SU-DHL-6 (cell line): ENCODE measurements around the gene ASAP2.

Experiments
- EZH2phosphoT487 ChIP-seq: fragments of 200-600 bp; sonication (generic), shearing (Covaris generic); conservative IDR thresholded peaks from 2 replicates; pipeline ENCODE4 v1.6.1; 2018; ENCODE audit warnings: mild to moderate bottlenecking, antibody characterized with exemption, low read length, moderate library complexity, mixed read lengths
- TF ChIP-seq, protein P1 (sequence below): fragments of 200-600 bp; sonication (generic); IDR thresholded peaks from one replicate; pipeline ENCODE4 v1.5.1; 2017; ENCODE audit warnings: antibody characterized with exemption, mild to moderate bottlenecking, low read length, moderate library complexity; ENCODE audit not compliant: insufficient read depth, poor library complexity, severe bottlenecking

- TF ChIP-seq, protein P1, sequence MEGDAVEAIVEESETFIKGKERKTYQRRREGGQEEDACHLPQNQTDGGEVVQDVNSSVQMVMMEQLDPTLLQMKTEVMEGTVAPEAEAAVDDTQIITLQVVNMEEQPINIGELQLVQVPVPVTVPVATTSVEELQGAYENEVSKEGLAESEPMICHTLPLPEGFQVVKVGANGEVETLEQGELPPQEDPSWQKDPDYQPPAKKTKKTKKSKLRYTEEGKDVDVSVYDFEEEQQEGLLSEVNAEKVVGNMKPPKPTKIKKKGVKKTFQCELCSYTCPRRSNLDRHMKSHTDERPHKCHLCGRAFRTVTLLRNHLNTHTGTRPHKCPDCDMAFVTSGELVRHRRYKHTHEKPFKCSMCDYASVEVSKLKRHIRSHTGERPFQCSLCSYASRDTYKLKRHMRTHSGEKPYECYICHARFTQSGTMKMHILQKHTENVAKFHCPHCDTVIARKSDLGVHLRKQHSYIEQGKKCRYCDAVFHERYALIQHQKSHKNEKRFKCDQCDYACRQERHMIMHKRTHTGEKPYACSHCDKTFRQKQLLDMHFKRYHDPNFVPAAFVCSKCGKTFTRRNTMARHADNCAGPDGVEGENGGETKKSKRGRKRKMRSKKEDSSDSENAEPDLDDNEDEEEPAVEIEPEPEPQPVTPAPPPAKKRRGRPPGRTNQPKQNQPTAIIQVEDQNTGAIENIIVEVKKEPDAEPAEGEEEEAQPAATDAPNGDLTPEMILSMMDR = no peak
- TF ChIP-seq EZH2phosphoT487 = no peak
Observed at GRCh38 chr2:9335322-9335832, 128.8 kb downstream of the ASAP2 start.
